BJ (cell line): Measurements from ENCODE around the gene NMRK1. TPM values are rescaled to one million over a fixed set of nuclear protein-coding genes. Genes with fewer than 3 reads are reported as not detected.

Experiments used
- CTCF ChIA-PET: fragments of 350-600 bp; formaldehyde crosslinking; extraction: SDS; loops from one replicate; lab custom pipeline; 2021; ENCODE audit warnings: antibody characterized with exemption, inconsistent platforms; lab: Yijun Ruan, JAX
- POLR2A ChIA-PET: fragments of 300-600 bp; sonication (Branson Sonifier 250); formaldehyde crosslinking; extraction: SDS; loops from one replicate; lab custom pipeline; 2021; ENCODE audit warnings: antibody characterized with exemption; lab: Charles Lee
- DNase-seq: peaks from one replicate; pipeline ENCODE4 v3.0.0-alpha.2; 2011; ENCODE audit warnings: low read depth
- H3K27me3 ChIP-seq: 2 replicates; pipeline ENCODE4 v1.6.0; 2011; ENCODE audit warnings: low read length; ENCODE audit not compliant: control insufficient read depth, insufficient read depth
- H3K36me3 ChIP-seq: 2 replicates; pipeline ENCODE4 v1.5.1; 2011; ENCODE audit warnings: low read length; ENCODE audit not compliant: control insufficient read depth, insufficient read depth
- H3K4me3 ChIP-seq: 2 replicates; pipeline ENCODE4 v1.5.1; 2011; ENCODE audit warnings: low read depth, mild to moderate bottlenecking, control low read depth, low read length
- CTCF ChIP-seq: IDR thresholded peaks from 2 replicates; pipeline ENCODE4 v1.5.1; 2011; ENCODE audit warnings: low read depth, mild to moderate bottlenecking, control low read depth, inconsistent platforms, low read length, moderate library complexity; ENCODE audit not compliant: insufficient read depth
- polyA plus RNA-seq: library from polyadenylated mRNA; depleted of rRNA; stranded (reverse); fragments of >200 nt; gene quantifications from 2 replicates; pipeline ENCODE4 v1.2.3, GENCODE V29; 2011

NMRK1 gene
- polyA plus RNA-seq, 1 experiment = 13.2 TPM

- H3K4me3 ChIP-seq = no peak overlapping the region
- TF ChIP-seq CTCF = no peak
- CTCF ChIA-PET = interaction anchor here (1.1 to 1.6 kb wide), 4 partner anchors 11 to 39 kb away, joined by 3 read pairs; no protein-coding TSS in a partner anchor
- H3K27me3 ChIP-seq = no peaks in the 10 kb centered on the region
- no peaks in the 10 kb centered on the region; the same call in none of the 2 replicates for H3K36me3 ChIP-seq
- POLR2A ChIA-PET = interaction anchor here (0.6 kb wide), 1 partner anchor 589 kb away, joined by 3 read pairs; no protein-coding TSS in a partner anchor
- DNase-seq = peak; percentile 74
Observed at GRCh38 chr9:75130621-75131230, 42.8 kb upstream of the NMRK1 start.

GRCh38 chr9:75130172-75130571 is 42.2 kb upstream of the NMRK1 start:
- ChIA-PET CTCF (interaction anchor here (1.1 to 1.6 kb wide), 2 partner anchors 12 to 38 kb away, joined by 3 read pairs; no protein-coding TSS in a partner anchor), POLR2A (no interaction called here)
- H3K36me3 ChIP-seq = no peaks in the 10 kb centered on the region; the same call in none of the 2 replicates
- no peak overlapping the region for H3K4me3 ChIP-seq
- H3K27me3 ChIP-seq = no peaks in the 10 kb centered on the region
- no peak for DNase-seq
- no peak for TF ChIP-seq CTCF

GRCh38 chr9:75128535-75128934 is 40.6 kb upstream of the NMRK1 start:
- Histone ChIP-seq H3K36me3 (no peaks in the 10 kb centered on the region; the same call in 1 of the 2 replicates), H3K4me3 (no peak overlapping the region), H3K27me3 (no peaks in the 10 kb centered on the region)
- ChIA-PET CTCF (no interaction called here), POLR2A (no interaction called here)
- no peak for TF ChIP-seq CTCF
- DNase-seq = no peak

GRCh38 chr9:75123696-75124095 is 35.7 kb upstream of the NMRK1 start:
- Histone ChIP-seq H3K27me3 (no peaks in the 10 kb centered on the region), H3K4me3 (no peak overlapping the region), H3K36me3 (peaks cover 2% of the 10 kb centered on the region)
- DNase-seq = no peak
- ChIA-PET CTCF (interaction anchor here (0.9 kb wide), 1 partner anchor 171 kb away, joined by 3 read pairs; no protein-coding TSS in a partner anchor), POLR2A (no interaction called here)
- TF ChIP-seq CTCF = no peak

GRCh38 chr9:75121914-75122558 is 34.1 kb upstream of the NMRK1 start:
- POLR2A ChIA-PET = no interaction called here
- Histone ChIP-seq H3K4me3 (no peak overlapping the region), H3K36me3 (peaks cover 2% of the 10 kb centered on the region), H3K27me3 (no peaks in the 10 kb centered on the region)
- CTCF ChIA-PET = interaction anchor here (1.3 kb wide), 1 partner anchor 25 kb away, joined by 3 read pairs; no protein-coding TSS in a partner anchor
- no peak for DNase-seq
- TF ChIP-seq CTCF = no peak
